ENCODE measurements around the gene PIP5K1C.

DNA sequence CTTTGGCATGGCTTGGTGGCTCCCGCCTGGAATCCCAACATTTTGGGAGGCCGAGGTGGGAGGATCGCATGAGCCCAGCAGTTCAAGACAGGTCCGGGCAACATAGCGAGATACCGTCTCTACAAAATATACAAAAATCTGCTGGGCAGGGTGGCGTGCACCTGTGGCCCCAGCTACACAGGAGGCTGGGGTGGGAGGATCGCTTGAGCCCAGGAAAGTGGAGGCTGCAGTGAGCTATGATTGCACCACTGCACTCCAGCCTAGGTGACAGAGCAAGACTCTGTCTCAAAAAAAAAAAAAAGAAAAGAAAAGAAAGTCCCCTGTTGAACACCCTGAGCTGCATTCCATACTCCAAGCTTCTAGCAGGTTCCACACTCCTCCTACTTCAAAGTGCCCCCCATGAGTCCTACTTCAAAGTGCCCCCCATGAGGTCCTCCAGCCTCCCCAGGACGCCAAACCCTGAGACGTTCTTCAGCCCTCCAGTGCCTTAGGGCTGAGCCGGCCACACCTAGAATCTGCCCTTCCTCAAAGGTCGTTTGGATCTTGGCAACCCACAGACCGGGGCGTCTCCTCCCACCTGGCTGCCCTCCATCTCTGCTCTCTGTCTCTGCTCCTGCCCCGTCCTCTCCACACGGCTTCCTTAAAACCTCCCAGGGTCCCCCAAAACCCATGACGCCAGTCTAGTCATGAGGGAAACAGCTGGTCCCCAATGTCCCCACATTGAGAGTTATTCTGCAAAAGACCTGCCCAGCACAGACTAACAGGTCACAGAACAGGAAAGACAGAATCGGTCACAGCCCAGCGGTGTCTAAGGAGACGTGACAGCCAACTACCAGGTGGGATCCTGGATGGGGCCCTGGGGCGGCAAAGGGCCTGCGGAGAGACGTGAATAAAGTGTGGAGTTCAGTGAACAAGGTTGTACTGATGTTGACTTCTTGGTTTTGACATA is 12.7 kb upstream of the PIP5K1C start:
- TF ChIP-seq, protein P1, sequence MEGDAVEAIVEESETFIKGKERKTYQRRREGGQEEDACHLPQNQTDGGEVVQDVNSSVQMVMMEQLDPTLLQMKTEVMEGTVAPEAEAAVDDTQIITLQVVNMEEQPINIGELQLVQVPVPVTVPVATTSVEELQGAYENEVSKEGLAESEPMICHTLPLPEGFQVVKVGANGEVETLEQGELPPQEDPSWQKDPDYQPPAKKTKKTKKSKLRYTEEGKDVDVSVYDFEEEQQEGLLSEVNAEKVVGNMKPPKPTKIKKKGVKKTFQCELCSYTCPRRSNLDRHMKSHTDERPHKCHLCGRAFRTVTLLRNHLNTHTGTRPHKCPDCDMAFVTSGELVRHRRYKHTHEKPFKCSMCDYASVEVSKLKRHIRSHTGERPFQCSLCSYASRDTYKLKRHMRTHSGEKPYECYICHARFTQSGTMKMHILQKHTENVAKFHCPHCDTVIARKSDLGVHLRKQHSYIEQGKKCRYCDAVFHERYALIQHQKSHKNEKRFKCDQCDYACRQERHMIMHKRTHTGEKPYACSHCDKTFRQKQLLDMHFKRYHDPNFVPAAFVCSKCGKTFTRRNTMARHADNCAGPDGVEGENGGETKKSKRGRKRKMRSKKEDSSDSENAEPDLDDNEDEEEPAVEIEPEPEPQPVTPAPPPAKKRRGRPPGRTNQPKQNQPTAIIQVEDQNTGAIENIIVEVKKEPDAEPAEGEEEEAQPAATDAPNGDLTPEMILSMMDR (IDR thresholded peaks at IDR 0.05), result no peak
- TF ChIP-seq, protein P2, sequence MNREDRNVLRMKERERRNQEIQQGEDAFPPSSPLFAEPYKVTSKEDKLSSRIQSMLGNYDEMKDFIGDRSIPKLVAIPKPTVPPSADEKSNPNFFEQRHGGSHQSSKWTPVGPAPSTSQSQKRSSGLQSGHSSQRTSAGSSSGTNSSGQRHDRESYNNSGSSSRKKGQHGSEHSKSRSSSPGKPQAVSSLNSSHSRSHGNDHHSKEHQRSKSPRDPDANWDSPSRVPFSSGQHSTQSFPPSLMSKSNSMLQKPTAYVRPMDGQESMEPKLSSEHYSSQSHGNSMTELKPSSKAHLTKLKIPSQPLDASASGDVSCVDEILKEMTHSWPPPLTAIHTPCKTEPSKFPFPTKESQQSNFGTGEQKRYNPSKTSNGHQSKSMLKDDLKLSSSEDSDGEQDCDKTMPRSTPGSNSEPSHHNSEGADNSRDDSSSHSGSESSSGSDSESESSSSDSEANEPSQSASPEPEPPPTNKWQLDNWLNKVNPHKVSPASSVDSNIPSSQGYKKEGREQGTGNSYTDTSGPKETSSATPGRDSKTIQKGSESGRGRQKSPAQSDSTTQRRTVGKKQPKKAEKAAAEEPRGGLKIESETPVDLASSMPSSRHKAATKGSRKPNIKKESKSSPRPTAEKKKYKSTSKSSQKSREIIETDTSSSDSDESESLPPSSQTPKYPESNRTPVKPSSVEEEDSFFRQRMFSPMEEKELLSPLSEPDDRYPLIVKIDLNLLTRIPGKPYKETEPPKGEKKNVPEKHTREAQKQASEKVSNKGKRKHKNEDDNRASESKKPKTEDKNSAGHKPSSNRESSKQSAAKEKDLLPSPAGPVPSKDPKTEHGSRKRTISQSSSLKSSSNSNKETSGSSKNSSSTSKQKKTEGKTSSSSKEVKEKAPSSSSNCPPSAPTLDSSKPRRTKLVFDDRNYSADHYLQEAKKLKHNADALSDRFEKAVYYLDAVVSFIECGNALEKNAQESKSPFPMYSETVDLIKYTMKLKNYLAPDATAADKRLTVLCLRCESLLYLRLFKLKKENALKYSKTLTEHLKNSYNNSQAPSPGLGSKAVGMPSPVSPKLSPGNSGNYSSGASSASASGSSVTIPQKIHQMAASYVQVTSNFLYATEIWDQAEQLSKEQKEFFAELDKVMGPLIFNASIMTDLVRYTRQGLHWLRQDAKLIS (CRISPR knock-in tag; IDR thresholded peaks at IDR 0.05; ENCODE audit: borderline replicate concordance), result no peak
- TF ChIP-seq, protein P3, sequence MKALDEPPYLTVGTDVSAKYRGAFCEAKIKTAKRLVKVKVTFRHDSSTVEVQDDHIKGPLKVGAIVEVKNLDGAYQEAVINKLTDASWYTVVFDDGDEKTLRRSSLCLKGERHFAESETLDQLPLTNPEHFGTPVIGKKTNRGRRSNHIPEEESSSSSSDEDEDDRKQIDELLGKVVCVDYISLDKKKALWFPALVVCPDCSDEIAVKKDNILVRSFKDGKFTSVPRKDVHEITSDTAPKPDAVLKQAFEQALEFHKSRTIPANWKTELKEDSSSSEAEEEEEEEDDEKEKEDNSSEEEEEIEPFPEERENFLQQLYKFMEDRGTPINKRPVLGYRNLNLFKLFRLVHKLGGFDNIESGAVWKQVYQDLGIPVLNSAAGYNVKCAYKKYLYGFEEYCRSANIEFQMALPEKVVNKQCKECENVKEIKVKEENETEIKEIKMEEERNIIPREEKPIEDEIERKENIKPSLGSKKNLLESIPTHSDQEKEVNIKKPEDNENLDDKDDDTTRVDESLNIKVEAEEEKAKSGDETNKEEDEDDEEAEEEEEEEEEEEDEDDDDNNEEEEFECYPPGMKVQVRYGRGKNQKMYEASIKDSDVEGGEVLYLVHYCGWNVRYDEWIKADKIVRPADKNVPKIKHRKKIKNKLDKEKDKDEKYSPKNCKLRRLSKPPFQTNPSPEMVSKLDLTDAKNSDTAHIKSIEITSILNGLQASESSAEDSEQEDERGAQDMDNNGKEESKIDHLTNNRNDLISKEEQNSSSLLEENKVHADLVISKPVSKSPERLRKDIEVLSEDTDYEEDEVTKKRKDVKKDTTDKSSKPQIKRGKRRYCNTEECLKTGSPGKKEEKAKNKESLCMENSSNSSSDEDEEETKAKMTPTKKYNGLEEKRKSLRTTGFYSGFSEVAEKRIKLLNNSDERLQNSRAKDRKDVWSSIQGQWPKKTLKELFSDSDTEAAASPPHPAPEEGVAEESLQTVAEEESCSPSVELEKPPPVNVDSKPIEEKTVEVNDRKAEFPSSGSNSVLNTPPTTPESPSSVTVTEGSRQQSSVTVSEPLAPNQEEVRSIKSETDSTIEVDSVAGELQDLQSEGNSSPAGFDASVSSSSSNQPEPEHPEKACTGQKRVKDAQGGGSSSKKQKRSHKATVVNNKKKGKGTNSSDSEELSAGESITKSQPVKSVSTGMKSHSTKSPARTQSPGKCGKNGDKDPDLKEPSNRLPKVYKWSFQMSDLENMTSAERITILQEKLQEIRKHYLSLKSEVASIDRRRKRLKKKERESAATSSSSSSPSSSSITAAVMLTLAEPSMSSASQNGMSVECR (CRISPR knock-in tag; IDR thresholded peaks at IDR 0.05; ENCODE audit: borderline replicate concordance), result no peak
- TF ChIP-seq CREB1 (CRISPR knock-in tag; IDR thresholded peaks at IDR 0.05) (no peak), ZNF416 (CRISPR knock-in tag; IDR thresholded peaks at IDR 0.05) (no peak), NFE2L1 (CRISPR knock-in tag; IDR thresholded peaks at IDR 0.05) (no peak), ELF4 (CRISPR knock-in tag; IDR thresholded peaks at IDR 0.05; ENCODE audit: low read depth) (no peak)
